ENCODE data around the gene HHIPL1. TPM values are rescaled to one million over a fixed set of nuclear protein-coding genes. Genes with fewer than 3 reads are reported as not detected.

HHIPL1 gene
- total RNA-seq, 1 experiment from 2014 or later, result 2.6 TPM

GRCh38 chr14:99718811-99719192, 73.9 kb downstream of the HHIPL1 start:
- Histone ChIP-seq H2BK5ac (ENCODE audit: insufficient read length, low read length) (no peak overlapping the region), H3K27me3 (ENCODE audit: insufficient read depth, low read length) (no peaks in the 10 kb centered on the region), H3K14ac (ENCODE audit: insufficient read depth, low read length) (no peak overlapping the region), H2AFZ (ENCODE audit: low read length) (no peak overlapping the region), H3K4ac (ENCODE audit: low read depth, low read length) (no peak overlapping the region), H3K27ac (ENCODE audit: insufficient read length, low read depth, low read length) (no peak overlapping the region), H3K4me1 (ENCODE audit: insufficient read depth, low read length) (no peaks in the 10 kb centered on the region), H3K9ac (ENCODE audit: extremely low read depth, insufficient read length, low read length) (no peak overlapping the region), H3K79me1 (ENCODE audit: insufficient read depth, low read depth, low read length, poor library complexity, severe bottlenecking) (no peaks in the 10 kb centered on the region), H2BK15ac (ENCODE audit: low read depth, low read length) (no peak overlapping the region), H2AK5ac (ENCODE audit: insufficient read length, low read length) (no peak overlapping the region), H2BK20ac (ENCODE audit: low read depth, low read length, poor library complexity, severe bottlenecking) (no peak overlapping the region), H4K8ac (replicated peaks; ENCODE audit: insufficient read length, low read depth, low read length) (no peak overlapping the region), H3K79me2 (ENCODE audit: insufficient read depth, low read length) (no peaks in the 10 kb centered on the region), H3K4me2 (ENCODE audit: insufficient read depth, insufficient read length, low read length) (no peak overlapping the region), H4K20me1 (ENCODE audit: control insufficient read depth, insufficient read depth, insufficient read length) (no peaks in the 10 kb centered on the region), H2BK120ac (ENCODE audit: low read depth, low read length, poor library complexity, severe bottlenecking) (no peak overlapping the region), H3T11ph (ENCODE audit: low read length) (no peak overlapping the region), H4K91ac (ENCODE audit: insufficient read length, low read depth, low read length) (no peak overlapping the region), H3K9me3 (ENCODE audit: control insufficient read depth, low read depth, low read length) (no peaks in the 10 kb centered on the region), H3K23me2 (ENCODE audit: insufficient read length, low read depth, low read length, poor library complexity, severe bottlenecking) (no peaks in the 10 kb centered on the region), H3K56ac (ENCODE audit: insufficient read length, low read depth, low read length) (no peak overlapping the region), H4K5ac (ENCODE audit: insufficient read length, low read depth, low read length) (no peak overlapping the region), H2BK12ac (ENCODE audit: insufficient read length, low read depth, low read length) (no peak overlapping the region), H3K23ac (ENCODE audit: insufficient read length, low read depth, low read length) (no peak overlapping the region), H3K18ac (ENCODE audit: insufficient read length, low read depth, low read length) (no peak overlapping the region)
- H3K27ac Mint-ChIP-seq, result no peak overlapping the region
- no CpG with 5 or more reads among the region's 5 CpGs for WGBS (ENCODE audit: extremely low coverage, insufficient read length, low lambda C conversion rate)
- TF ChIP-seq, protein P1, sequence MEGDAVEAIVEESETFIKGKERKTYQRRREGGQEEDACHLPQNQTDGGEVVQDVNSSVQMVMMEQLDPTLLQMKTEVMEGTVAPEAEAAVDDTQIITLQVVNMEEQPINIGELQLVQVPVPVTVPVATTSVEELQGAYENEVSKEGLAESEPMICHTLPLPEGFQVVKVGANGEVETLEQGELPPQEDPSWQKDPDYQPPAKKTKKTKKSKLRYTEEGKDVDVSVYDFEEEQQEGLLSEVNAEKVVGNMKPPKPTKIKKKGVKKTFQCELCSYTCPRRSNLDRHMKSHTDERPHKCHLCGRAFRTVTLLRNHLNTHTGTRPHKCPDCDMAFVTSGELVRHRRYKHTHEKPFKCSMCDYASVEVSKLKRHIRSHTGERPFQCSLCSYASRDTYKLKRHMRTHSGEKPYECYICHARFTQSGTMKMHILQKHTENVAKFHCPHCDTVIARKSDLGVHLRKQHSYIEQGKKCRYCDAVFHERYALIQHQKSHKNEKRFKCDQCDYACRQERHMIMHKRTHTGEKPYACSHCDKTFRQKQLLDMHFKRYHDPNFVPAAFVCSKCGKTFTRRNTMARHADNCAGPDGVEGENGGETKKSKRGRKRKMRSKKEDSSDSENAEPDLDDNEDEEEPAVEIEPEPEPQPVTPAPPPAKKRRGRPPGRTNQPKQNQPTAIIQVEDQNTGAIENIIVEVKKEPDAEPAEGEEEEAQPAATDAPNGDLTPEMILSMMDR (conservative IDR thresholded peaks at IDR 0.05), result no peak
- H3K9me3 Mint-ChIP-seq, result peaks cover 1 to 2% of the 10 kb centered on the region in 2 experiments; a peak in 3 of 5 replicates
- peaks cover 7% of the 10 kb centered on the region for H3K27me3 Mint-ChIP-seq (ENCODE audit: low read depth)
- H3K4me3 Mint-ChIP-seq, result no peak overlapping the region
- peaks cover 10 to 20% of the 10 kb centered on the region in 2 experiments for H3K4me1 Mint-ChIP-seq
- H3K36me3 Mint-ChIP-seq (ENCODE audit: insufficient read depth in 1 of 3, low read depth in 3 of 3), result no peaks in the 10 kb centered on the region
- DNase-seq, result no peak

Data from H9 (cell line).